GM18507 (cell line): Measurements from ENCODE around the gene PSTK.

ENCODE experiments used
- DNase-seq: peaks from one replicate; pipeline ENCODE4 v3.0.0; 2011; ENCODE audit warnings: low read depth; ENCODE audit not compliant: insufficient read length; ENCODE audit errors: extremely low spot score
- FAIRE-seq: peaks from 2 replicates; lab custom pipeline; 2011; peaks lifted over from hg19 to GRCh38; lab: Jason Lieb, UNC

PSTK gene

GRCh38 chr10:122980209-122981065, at the start of gene PSTK:
PSTK (plus strand) TSS chr10:122980401; CDS start chr10:122980480, 79 bp downstream.
- DNase-seq (peak; percentile 91), FAIRE-seq (peak; percentile 87)

GRCh38 chr10:122931088-122931906, 48.9 kb upstream of the PSTK start:
- DNase-seq (no peak), FAIRE-seq (no peak)

GRCh38 chr10:122939133-122939855, 40.9 kb upstream of the PSTK start:
- DNase-seq (no peak), FAIRE-seq (no peak)

GRCh38 chr10:122939856-122940543, 40.2 kb upstream of the PSTK start:
- no peak for FAIRE-seq
- DNase-seq: no peak

- FAIRE-seq (no peak), DNase-seq (no peak)
Measured at GRCh38 chr10:122949296-122949695, 30.9 kb upstream of the PSTK start.

- FAIRE-seq (peak; percentile 97), DNase-seq (peak; percentile 94)
Measured at GRCh38 chr10:122953902-122954730, 26.1 kb upstream of the PSTK start, which contains the start of gene C10orf88. C10orf88 (minus strand) TSS chr10:122954227; CDS start chr10:122954178, 49 bp downstream.

GRCh38 chr10:122954731-122955050, 25.5 kb upstream of the PSTK start:
- DNase-seq (no peak), FAIRE-seq (no peak)

- FAIRE-seq (no peak), DNase-seq (no peak)
Measured at GRCh38 chr10:122955892-122956291, 24.3 kb upstream of the PSTK start.

- FAIRE-seq (no peak), DNase-seq (no peak)
Measured at GRCh38 chr10:122957474-122957873, 22.7 kb upstream of the PSTK start.

GRCh38 chr10:122962405-122962804, 17.8 kb upstream of the PSTK start:
- FAIRE-seq (no peak), DNase-seq (no peak)

GRCh38 chr10:122966879-122967278, 13.3 kb upstream of the PSTK start:
- DNase-seq (no peak), FAIRE-seq (no peak)

GRCh38 chr10:122968698-122969097, 11.5 kb upstream of the PSTK start:
- DNase-seq (no peak), FAIRE-seq (no peak)

- FAIRE-seq (no peak), DNase-seq (no peak)
Measured at GRCh38 chr10:122974023-122974422, 6.2 kb upstream of the PSTK start.

- FAIRE-seq (no peak), DNase-seq (no peak)
Measured at GRCh38 chr10:122974543-122975064, 5.6 kb upstream of the PSTK start.

- FAIRE-seq (no peak), DNase-seq (no peak)
Measured at GRCh38 chr10:122981066-122981464, 864 bp downstream of the PSTK start.

GRCh38 chr10:122983898-122984297, 3.7 kb downstream of the PSTK start:
- no peak for FAIRE-seq
- no peak for DNase-seq

GRCh38 chr10:122984708-122985107, 4.5 kb downstream of the PSTK start:
- no peak for FAIRE-seq

GRCh38 chr10:122986335-122986734, 6.1 kb downstream of the PSTK start:
- no peak for FAIRE-seq
- DNase-seq: no peak

More at GRCh38 chr10:122984708-122985107, 4.5 kb downstream of the PSTK start:
- DNase-seq: no peak
